Suprapubic skin (tissue), 4 donors: ENCODE results near the gene NCAM2.

Source experiments
- CTCF ChIP-seq, 2 donors: fragments of 200-600 bp in 1 of 2; fragments of 450-650 bp in 1 of 2; sonication (generic) in 1 of 2; IDR thresholded peaks; one replicate each; pipeline ENCODE4 v1.5.1; 2016 to 2019; ENCODE audit warnings: antibody characterized with exemption in 2 of 2, mild to moderate bottlenecking in 1 of 2, moderate library complexity in 1 of 2
- EP300 ChIP-seq: sonication (generic); formaldehyde crosslinking; IDR thresholded peaks from one replicate; pipeline ENCODE4 v1.6.1; 2017; ENCODE audit warnings: antibody characterized with exemption
- POLR2AphosphoS5 ChIP-seq, 3 donors: sonication (generic); formaldehyde crosslinking; IDR thresholded peaks; one replicate each; pipeline ENCODE4 v1.6.1; 2017; ENCODE audit warnings: antibody characterized with exemption in 3 of 3

GRCh38 chr21:21345296-21345695, 347.1 kb downstream of the NCAM2 start:
- TF ChIP-seq POLR2AphosphoS5 (IDR thresholded peaks at IDR 0.05) (no peak), CTCF (IDR thresholded peaks at IDR 0.05) (no peak), EP300 (no peak)
